WI38 (cell line): Measurements from ENCODE around the gene ZNF22.

Experiments used
- H3K4me3 ChIP-seq: 2 replicates; pipeline ENCODE4 v1.5.1; 2011; ENCODE audit warnings: low read depth, mild to moderate bottlenecking, control low read depth, low read length
- CTCF ChIP-seq: IDR thresholded peaks from 2 replicates; pipeline ENCODE4 v1.5.1; 2012; ENCODE audit warnings: low read depth, mild to moderate bottlenecking, control low read depth, low read length

Gene ZNF22

GRCh38 chr10:44966129-44966815, 34.5 kb upstream of the ZNF22 start:
- H3K4me3 ChIP-seq: no peak overlapping the region
- TF ChIP-seq CTCF: no peak

DNA sequence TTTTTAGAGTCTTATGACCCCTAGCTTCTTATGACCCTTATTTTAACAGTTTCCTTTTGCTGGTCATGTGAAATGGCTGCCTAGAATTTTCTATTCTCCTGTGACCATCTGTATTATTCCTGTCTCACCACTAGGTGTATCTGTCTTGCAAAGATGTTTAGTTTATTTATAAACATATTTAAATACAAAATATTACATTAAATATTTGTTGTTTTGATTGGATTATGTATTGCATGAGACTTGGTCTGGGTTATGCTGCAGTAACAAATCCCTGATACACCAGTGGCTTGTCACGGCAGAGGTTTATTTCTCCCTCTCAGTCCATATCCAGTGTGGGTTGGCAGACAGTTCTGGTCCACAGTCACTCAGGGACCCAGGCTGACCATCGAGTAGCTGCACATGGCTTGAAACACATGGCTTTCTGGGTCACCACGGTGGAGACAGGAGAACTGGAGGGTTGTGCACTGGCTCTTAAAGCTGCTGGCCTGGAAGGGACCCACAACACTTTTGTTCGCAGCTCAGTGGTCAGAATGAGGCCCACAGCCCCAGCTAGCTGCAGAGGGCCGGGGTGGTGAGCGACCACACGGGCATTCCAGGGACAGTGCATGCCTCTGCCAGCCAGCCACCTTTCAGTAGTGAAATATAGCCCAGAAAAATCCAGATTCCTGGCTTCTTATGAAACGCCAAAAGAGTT, 33.8 kb upstream of the ZNF22 start:
- no peak overlapping the region for H3K4me3 ChIP-seq
- TF ChIP-seq CTCF: no peak

DNA sequence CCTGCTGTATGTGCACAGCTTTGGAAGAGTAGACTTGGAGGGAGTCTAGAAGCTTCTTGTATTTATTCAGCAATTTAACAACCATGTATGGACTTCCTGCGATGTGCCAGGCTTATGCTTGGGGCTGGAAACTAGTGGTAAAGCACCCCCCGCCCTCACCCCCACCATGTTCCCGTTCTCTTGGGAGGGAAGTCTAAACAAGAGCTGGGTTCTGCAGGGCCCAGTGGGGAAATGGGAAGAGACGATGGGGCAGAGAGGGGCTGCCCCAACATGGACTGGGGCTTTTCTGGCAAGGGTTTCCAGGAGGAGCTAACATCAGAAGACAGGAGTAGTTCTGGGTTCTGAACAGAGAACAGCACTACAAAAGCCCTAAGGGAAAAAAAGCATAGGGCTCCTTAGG, 33.1 kb upstream of the ZNF22 start:
- TF ChIP-seq CTCF: no peak
- no peak overlapping the region for H3K4me3 ChIP-seq

DNA sequence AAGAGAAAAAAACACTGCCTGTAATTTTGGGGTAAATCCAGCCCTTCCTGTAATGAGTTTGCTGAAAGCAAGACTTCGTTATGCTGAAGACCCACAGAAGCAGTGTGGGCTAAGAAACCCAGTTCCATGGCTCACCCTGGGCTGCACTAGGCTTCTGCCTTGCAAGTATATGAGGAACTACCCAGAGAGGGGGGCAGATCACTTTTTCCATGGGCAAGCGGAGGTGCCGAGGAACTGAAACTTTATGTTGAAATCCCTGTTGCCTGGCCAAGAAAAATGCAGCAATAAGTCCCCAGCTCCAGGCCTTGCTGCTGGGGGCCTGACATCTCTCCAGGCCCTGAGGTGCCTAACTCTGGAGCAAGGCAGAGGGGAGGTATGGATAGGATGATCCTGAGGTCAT, 32.6 kb upstream of the ZNF22 start:
- no peak overlapping the region for H3K4me3 ChIP-seq
- no peak for TF ChIP-seq CTCF

DNA sequence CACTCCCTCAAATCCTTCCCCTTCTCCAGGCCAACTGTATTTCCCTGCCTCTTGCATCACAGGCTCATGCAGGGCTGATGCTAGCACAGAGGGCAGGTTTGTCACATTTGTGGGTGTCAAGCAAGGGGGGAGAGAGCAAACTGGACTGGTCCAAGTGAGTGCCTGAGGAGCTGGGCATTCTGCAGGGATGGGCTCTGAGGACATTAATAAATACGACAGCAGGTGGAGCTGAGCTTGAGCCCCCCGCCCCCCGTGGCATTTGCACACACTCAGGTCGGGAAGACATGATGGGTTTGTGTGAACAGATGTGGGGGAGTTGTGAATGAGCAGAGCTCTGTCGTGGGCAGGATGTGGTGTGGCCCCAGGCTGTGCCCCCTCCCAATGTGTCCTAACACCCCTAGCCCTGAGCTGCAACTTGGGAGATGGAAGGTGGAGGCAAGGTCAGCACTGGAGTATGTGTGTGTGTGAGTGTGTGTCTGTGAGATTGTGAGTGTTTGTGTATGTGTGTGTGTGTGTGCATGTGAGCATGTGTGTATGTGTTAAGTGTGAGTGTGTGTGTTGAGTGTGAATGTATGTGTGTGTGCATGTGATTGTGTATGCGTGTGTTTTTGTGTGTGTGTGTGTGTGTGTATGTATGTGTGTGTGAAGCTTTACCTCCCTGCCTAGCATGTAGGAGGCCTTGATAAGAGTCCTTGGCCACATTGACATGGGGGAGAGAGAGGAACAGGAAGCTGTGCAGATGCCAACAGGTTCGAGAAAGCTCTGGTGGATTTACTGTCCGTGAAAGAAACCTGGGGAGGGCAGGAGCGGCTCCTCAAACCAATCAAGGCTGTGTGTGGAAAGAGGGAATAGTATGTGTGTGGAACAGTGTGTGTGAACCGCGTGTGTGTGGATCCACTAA, 32.0 kb upstream of the ZNF22 start:
- H3K4me3 ChIP-seq: no peak overlapping the region
- no peak for TF ChIP-seq CTCF

DNA sequence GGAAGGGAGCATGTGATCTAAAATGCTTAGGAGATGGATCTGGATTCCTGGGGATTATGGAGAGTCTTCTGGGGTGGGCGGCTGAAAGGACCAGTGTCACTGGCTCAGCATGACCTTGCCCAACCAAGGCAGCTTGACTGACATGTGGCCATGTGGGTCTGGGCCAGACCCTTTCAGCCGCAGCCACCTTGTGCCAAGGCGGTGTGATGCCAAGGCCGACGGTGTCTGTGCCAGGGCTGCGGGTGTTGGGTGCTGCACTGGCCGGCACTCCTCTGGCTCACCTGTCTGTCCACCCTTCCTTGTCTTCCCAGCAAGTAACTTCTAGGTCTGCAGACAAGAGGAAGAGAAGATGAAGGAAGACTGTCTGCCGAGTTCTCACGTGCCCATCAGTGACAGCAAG, 30.9 kb upstream of the ZNF22 start:
- H3K4me3 ChIP-seq: no peak overlapping the region
- TF ChIP-seq CTCF: no peak

GRCh38 chr10:44970812-44971395, 29.8 kb upstream of the ZNF22 start:
- H3K4me3 ChIP-seq: no peak overlapping the region
- TF ChIP-seq CTCF: no peak
